Ovary (tissue), 3 donors: ENCODE measurements around the gene MAPK1.

Experiments
- CTCF ChIP-seq, 3 donors: fragments of 450-650 bp in 2 of 3; fragments of 200-600 bp in 1 of 3; IDR thresholded peaks; one replicate each; pipeline versions ENCODE4 v1.5.1 to v1.8.0; 2016 to 2022; ENCODE audit warnings: antibody characterized with exemption in 3 of 3, mild to moderate bottlenecking in 1 of 3
- POLR2A ChIP-seq: fragments of 450-650 bp; IDR thresholded peaks from one replicate; pipeline ENCODE4 v1.6.1; 2017; ENCODE audit warnings: antibody characterized with exemption, mild to moderate bottlenecking, moderate library complexity
- donor health status: DM: no; HTN: no; CAD: no.

- TF ChIP-seq CTCF (IDR thresholded peaks at IDR 0.05) (no peak), POLR2A (no peak)
Measured at GRCh38 chr22:21708960-21709359, 158.5 kb downstream of the MAPK1 start.
